MM.1S (cell line): ENCODE data around the gene ZSCAN30.

Source experiments
- EZH2 ChIP-seq: fragments of 300-600 bp; sonication (generic); optimal IDR thresholded peaks from 2 replicates; pipeline ENCODE3; 2017; ENCODE audit warnings: low read depth, mild to moderate bottlenecking, antibody characterized with exemption, low read length, mixed read lengths
- EZH2phosphoT487 ChIP-seq: fragments of 300-600 bp; sonication (generic); IDR thresholded peaks from 2 replicates; pipeline ENCODE4 v1.6.1; 2018; ENCODE audit warnings: antibody characterized with exemption, low read length
- TF ChIP-seq, protein P1 (sequence below): fragments of 300-600 bp; sonication (generic); IDR thresholded peaks from 2 replicates; pipeline ENCODE4 v1.5.1; 2016; ENCODE audit warnings: antibody characterized with exemption, low read length, mixed read lengths

DNA sequence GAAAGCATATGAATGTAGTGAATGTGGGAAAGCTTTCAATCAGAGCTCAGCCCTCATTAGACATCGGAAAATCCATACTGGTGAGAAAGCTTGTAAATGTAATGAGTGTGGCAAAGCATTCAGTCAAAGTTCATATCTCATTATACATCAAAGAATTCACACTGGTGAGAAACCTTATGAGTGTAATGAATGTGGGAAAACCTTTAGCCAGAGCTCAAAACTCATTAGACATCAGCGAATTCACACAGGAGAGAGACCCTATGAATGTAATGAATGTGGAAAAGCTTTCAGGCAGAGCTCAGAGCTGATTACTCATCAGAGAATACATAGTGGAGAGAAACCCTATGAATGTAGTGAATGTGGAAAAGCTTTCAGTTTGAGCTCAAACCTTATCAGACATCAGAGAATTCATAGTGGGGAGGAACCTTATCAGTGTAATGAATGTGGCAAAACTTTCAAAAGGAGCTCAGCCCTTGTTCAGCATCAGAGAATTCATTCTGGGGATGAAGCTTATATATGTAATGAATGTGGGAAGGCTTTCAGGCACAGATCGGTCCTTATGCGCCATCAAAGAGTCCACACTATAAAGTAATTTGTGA is 44.2 kb downstream of the ZSCAN30 start:
- TF ChIP-seq, protein P1, sequence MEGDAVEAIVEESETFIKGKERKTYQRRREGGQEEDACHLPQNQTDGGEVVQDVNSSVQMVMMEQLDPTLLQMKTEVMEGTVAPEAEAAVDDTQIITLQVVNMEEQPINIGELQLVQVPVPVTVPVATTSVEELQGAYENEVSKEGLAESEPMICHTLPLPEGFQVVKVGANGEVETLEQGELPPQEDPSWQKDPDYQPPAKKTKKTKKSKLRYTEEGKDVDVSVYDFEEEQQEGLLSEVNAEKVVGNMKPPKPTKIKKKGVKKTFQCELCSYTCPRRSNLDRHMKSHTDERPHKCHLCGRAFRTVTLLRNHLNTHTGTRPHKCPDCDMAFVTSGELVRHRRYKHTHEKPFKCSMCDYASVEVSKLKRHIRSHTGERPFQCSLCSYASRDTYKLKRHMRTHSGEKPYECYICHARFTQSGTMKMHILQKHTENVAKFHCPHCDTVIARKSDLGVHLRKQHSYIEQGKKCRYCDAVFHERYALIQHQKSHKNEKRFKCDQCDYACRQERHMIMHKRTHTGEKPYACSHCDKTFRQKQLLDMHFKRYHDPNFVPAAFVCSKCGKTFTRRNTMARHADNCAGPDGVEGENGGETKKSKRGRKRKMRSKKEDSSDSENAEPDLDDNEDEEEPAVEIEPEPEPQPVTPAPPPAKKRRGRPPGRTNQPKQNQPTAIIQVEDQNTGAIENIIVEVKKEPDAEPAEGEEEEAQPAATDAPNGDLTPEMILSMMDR, result no peak
- TF ChIP-seq EZH2phosphoT487 (no peak), EZH2 (no peak)
